ENCODE data around the gene MRPL48.
"Not testable (repeated sequence)": the region's sequence is repeated elsewhere in the genome, so short reads cannot be mapped to it uniquely, and the experiment has no call there.

MRPL48 gene

GRCh38 chr11:73787643-73788558, at the start of gene MRPL48:
Gene MRPL48 (plus strand): TSS chr11:73787874. CDS start chr11:73787972, 98 bp downstream.
- DNase-seq (ENCODE audit: low spot score): peak; percentile 88

- no peak for DNase-seq (ENCODE audit: low spot score)
Observed at GRCh38 chr11:73743045-73743444, 44.6 kb upstream of the MRPL48 start.

GRCh38 chr11:73746701-73747100, 41.0 kb upstream of the MRPL48 start:
- DNase-seq (ENCODE audit: low spot score): no peak

- DNase-seq (ENCODE audit: low spot score): no peak
Observed at GRCh38 chr11:73747762-73748161, 39.9 kb upstream of the MRPL48 start.

- DNase-seq (ENCODE audit: low spot score): no peak
Observed at GRCh38 chr11:73748300-73748699, 39.4 kb upstream of the MRPL48 start.

- DNase-seq (ENCODE audit: low spot score): no peak
Observed at GRCh38 chr11:73749118-73749517, 38.6 kb upstream of the MRPL48 start.

- no peak for DNase-seq (ENCODE audit: low spot score)
Observed at GRCh38 chr11:73750228-73750627, 37.4 kb upstream of the MRPL48 start.

GRCh38 chr11:73750862-73751261, 36.8 kb upstream of the MRPL48 start:
- not testable (repeated sequence) for DNase-seq (ENCODE audit: low spot score)

GRCh38 chr11:73752216-73752867, 35.3 kb upstream of the MRPL48 start:
- no peak for DNase-seq (ENCODE audit: low spot score)

- no peak for DNase-seq (ENCODE audit: low spot score)
Observed at GRCh38 chr11:73752903-73753302, 34.8 kb upstream of the MRPL48 start.

GRCh38 chr11:73753938-73754337, 33.7 kb upstream of the MRPL48 start:
- no peak for DNase-seq (ENCODE audit: low spot score)

GRCh38 chr11:73755670-73756069, 32.0 kb upstream of the MRPL48 start:
- DNase-seq (ENCODE audit: low spot score): no peak

- DNase-seq (ENCODE audit: low spot score): no peak
Observed at GRCh38 chr11:73757598-73757997, 30.1 kb upstream of the MRPL48 start.

GRCh38 chr11:73758451-73758850, 29.2 kb upstream of the MRPL48 start:
- DNase-seq (ENCODE audit: low spot score): no peak

- no peak for DNase-seq (ENCODE audit: low spot score)
Observed at GRCh38 chr11:73759610-73760134, 28.0 kb upstream of the MRPL48 start.

GRCh38 chr11:73760135-73760678, 27.5 kb upstream of the MRPL48 start:
- DNase-seq (ENCODE audit: low spot score): no peak

- DNase-seq (ENCODE audit: low spot score): peak; percentile 100
Observed at GRCh38 chr11:73760679-73761402, 26.8 kb upstream of the MRPL48 start, which contains the start of gene RAB6A. Gene RAB6A (minus strand): TSS chr11:73761074. CDS start chr11:73760635, 439 bp downstream.

- DNase-seq (ENCODE audit: low spot score): no peak
Observed at GRCh38 chr11:73761403-73761945, 26.2 kb upstream of the MRPL48 start.

- no peak for DNase-seq (ENCODE audit: low spot score)
Observed at GRCh38 chr11:73762732-73763131, 24.9 kb upstream of the MRPL48 start.

GRCh38 chr11:73766763-73767162, 20.9 kb upstream of the MRPL48 start:
- no peak for DNase-seq (ENCODE audit: low spot score)

GRCh38 chr11:73770811-73771210, 16.9 kb upstream of the MRPL48 start:
- not testable (repeated sequence) for DNase-seq (ENCODE audit: low spot score)

Measured in CD4-positive, alpha-beta T cell treated with Interleukin-2 at 100 ng/mL for 4 hours (primary cell).